Sigmoid colon (tissue), 7 donors: ENCODE measurements around the gene FUT1. TPM values are rescaled to one million over a fixed set of nuclear protein-coding genes. Genes with fewer than 3 reads are reported as not detected.
A peak's percentile ranks its signal among the peaks of the same experiment; 100 is the strongest.

Experiments used
- DNase-seq: peaks from one replicate; pipeline ENCODE4 v3.0.0-alpha.2; 2019
- H3K27ac ChIP-seq, 4 donors: fragments of 200-600 bp; sonication (generic); one replicate each; pipeline ENCODE4 v1.5.1; 2016 to 2019; ENCODE audit warnings: mild to moderate bottlenecking in 1 of 4
- H3K27me3 ChIP-seq, 3 donors: fragments of 200-600 bp; sonication (generic); one replicate each; pipeline ENCODE4 v1.5.1; 2019; ENCODE audit warnings: mild to moderate bottlenecking in 1 of 3
- H3K36me3 ChIP-seq, 4 donors: fragments of 200-600 bp; sonication (generic); one replicate each; pipeline ENCODE4 v1.5.1; 2016 to 2019
- H3K4me1 ChIP-seq, 4 donors: fragments of 200-600 bp; sonication (generic); one replicate each; pipeline ENCODE4 v1.5.1; 2017 to 2019
- H3K4me3 ChIP-seq, 4 donors: fragments of 200-600 bp; sonication (generic); one replicate each; pipeline ENCODE4 v1.5.1; 2017 to 2019; ENCODE audit warnings: mild to moderate bottlenecking in 2 of 4, moderate library complexity in 1 of 4
- H3K9me3 ChIP-seq, 4 donors: fragments of 200-600 bp in 3 of 4; sonication (generic) in 3 of 4; one replicate each; pipeline versions ENCODE4 v1.5.1 to v1.6.1; 2013 to 2019
- EP300 ChIP-seq, 4 donors: sonication (generic); formaldehyde crosslinking; IDR thresholded peaks; one replicate each; pipeline ENCODE4 v1.6.1; 2017; ENCODE audit warnings: antibody characterized with exemption in 4 of 4
- POLR2A ChIP-seq, 2 donors: fragments of 450-650 bp; IDR thresholded peaks; one replicate each; pipeline ENCODE4 v1.6.1; 2016; ENCODE audit warnings: antibody characterized with exemption in 2 of 2, mild to moderate bottlenecking in 2 of 2, moderate library complexity in 2 of 2
- POLR2AphosphoS5 ChIP-seq, 4 donors: sonication (generic); formaldehyde crosslinking; IDR thresholded peaks; one replicate each; pipeline ENCODE4 v1.6.1; 2017; ENCODE audit warnings: antibody characterized with exemption in 4 of 4
- WGBS, 2 donors: extraction: QIAGEN DNeasy Blood & Tissue Kit; methylation state at CpG; one replicate each; pipeline ENCODE4 v1.1.7; 2013; 5-methylcytosine and 5-hydroxymethylcytosine counted together
- intact Hi-C: fragments of 100-400 bp; cut with DNase I; formaldehyde crosslinking; loops from one replicate; pipeline ENCODE4 v1.15.1; 2023
- polyA plus RNA-seq, 3 donors: library from polyadenylated mRNA; stranded (reverse); fragments of 200-250 nt; gene quantifications; one replicate each; pipeline ENCODE4 v1.2.3, GENCODE V29; 2013
- total RNA-seq, 4 donors: library from RNA; depleted of rRNA; stranded (reverse); fragments of >200 nt; gene quantifications; one replicate each; pipeline ENCODE4 v1.1.0, GENCODE V29; 2016
- TF ChIP-seq, protein P1 (sequence below), 4 experiments: fragments of 450-650 bp in 3 of 4; fragments of 200-600 bp in 1 of 4; IDR thresholded peaks; one replicate each; pipeline ENCODE4 v1.5.1; 2016 to 2019; ENCODE audit warnings: antibody characterized with exemption in 4 of 4, mild to moderate bottlenecking in 3 of 4, moderate library complexity in 2 of 4
- donor health status: healthy with polysubstance abuse.
- donor health status: Bipolar disorder and iron deficiency.
- donor health status: healthy.

Gene FUT1
- total and polyA plus RNA-seq, 7 donors, result under 0.01 to 0.80 (median 0.49) TPM; not detected in 2

DNA sequence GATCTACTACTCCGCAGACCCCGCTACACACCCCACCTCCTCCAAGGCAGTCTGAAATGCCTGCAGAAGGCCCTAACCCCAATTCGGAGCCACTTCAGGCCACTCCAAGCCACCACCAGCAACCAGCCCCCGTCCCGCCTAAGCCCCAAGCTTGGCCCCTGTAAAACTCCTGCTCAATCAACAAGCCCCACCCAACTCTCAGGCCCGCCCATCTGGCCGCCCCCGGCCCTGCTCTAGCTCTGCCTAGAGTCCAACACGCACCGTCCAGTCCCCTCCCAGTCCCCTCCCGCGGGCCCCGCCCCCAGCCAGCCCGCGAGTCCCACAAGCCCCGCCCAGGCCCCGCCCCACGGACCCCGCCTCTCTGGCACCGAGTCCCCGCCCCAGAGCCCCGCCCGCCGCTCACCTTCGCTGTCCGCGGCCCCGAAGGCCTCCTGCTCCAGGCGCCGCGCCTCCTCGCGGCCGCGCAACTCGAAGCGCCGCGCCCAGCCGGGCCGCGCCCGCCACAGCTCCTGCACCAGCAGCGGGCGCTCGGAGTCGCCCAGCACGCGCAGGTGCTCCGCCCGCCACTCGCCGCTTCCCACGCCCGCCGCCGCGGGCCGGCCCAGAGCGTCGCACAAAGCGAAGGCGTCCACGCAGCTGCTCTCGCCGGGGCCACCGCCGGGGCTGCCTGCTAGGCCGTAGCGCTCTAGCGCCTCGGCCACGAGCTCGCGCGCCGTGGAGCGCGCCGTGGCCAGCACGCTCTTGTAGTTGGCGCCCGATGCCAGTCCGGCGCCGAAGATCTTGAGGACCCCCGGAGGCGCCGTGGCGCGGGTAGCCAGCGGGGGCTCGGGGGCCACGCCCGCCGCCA, 13.7 kb downstream of the FUT1 start:
- intact Hi-C loops, result loop anchor here (1.0 to 2.0 kb wide), 2 partner anchors 64 to 92 kb away; partner anchors contain the start of gene CA11
- DNase-seq, result peak; percentile 96
- H3K9me3 ChIP-seq, result no peaks in the 10 kb centered on the region
- no peaks in the 10 kb centered on the region for H3K36me3 ChIP-seq
- H3K4me3 ChIP-seq, result peak overlapping the region; percentile 33 to 63 (median 48)
- peak overlapping the region; percentile 41 to 77 (median 64) for H3K27ac ChIP-seq
- no peak for TF ChIP-seq EP300 (IDR thresholded peaks at IDR 0.05)
- TF ChIP-seq, protein P1, sequence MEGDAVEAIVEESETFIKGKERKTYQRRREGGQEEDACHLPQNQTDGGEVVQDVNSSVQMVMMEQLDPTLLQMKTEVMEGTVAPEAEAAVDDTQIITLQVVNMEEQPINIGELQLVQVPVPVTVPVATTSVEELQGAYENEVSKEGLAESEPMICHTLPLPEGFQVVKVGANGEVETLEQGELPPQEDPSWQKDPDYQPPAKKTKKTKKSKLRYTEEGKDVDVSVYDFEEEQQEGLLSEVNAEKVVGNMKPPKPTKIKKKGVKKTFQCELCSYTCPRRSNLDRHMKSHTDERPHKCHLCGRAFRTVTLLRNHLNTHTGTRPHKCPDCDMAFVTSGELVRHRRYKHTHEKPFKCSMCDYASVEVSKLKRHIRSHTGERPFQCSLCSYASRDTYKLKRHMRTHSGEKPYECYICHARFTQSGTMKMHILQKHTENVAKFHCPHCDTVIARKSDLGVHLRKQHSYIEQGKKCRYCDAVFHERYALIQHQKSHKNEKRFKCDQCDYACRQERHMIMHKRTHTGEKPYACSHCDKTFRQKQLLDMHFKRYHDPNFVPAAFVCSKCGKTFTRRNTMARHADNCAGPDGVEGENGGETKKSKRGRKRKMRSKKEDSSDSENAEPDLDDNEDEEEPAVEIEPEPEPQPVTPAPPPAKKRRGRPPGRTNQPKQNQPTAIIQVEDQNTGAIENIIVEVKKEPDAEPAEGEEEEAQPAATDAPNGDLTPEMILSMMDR (IDR thresholded peaks at IDR 0.05), result peak in 1 of 4 experiments; percentile 40
- TF ChIP-seq POLR2AphosphoS5 (IDR thresholded peaks at IDR 0.05), result no peak
- TF ChIP-seq POLR2A (IDR thresholded peaks at IDR 0.05), result no peak
- 2 to 4% methylated on average over 96 of the region's 96 CpGs for WGBS, 2 donors
- peaks cover 0 to 15% (median 8%) of the 10 kb centered on the region in 4 donors for H3K4me1 ChIP-seq
- peaks cover 0 to 19% (median 0%) of the 10 kb centered on the region in 3 donors for H3K27me3 ChIP-seq

DNA sequence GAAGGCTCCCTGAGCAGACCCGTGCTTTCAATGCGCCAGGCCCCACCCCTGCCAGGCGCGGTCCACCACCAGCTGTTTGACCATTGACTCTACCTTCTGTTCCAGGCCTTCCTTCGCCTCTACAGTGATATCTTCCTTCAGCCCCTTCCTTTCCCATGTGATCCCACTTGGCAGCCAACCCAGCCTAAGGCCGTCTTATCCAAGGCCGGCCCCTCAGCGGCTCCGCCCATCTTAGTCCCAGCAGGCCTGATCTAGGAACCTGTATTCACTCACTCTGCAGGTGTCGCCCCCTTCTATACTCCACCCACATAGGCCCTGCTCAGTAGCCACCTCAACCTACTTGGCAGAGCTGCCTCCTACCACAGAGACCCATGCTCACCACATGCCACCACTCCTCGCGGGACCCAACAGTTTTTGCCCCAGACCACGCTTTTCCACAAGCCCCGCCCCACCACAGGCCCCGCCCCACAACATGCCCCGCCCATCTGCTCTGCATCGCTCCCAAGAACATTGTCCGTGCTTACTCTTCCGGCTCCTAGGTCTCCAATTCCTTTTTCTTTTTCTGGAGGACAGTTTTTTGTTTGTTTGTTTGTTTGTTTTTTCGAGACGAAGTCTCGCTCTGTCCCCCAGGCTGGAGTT, 15.0 kb downstream of the FUT1 start:
- H3K27ac ChIP-seq, result no peak overlapping the region
- no peak overlapping the region for H3K4me3 ChIP-seq
- 66 to 77% methylated on average over 22 of the region's 22 CpGs for WGBS, 2 donors
- H3K9me3 ChIP-seq, result no peaks in the 10 kb centered on the region
- DNase-seq, result no peak
- TF ChIP-seq, protein P1 (IDR thresholded peaks at IDR 0.05), result no peak
- TF ChIP-seq POLR2AphosphoS5 (IDR thresholded peaks at IDR 0.05), result no peak
- no peak for TF ChIP-seq POLR2A (IDR thresholded peaks at IDR 0.05)
- TF ChIP-seq EP300 (IDR thresholded peaks at IDR 0.05), result no peak
- H3K27me3 ChIP-seq, result peaks cover 0 to 19% (median 0%) of the 10 kb centered on the region in 3 donors
- peaks cover 0 to 15% (median 8%) of the 10 kb centered on the region in 4 donors for H3K4me1 ChIP-seq
- no peaks in the 10 kb centered on the region for H3K36me3 ChIP-seq
- intact Hi-C loops, result no loop called here

DNA sequence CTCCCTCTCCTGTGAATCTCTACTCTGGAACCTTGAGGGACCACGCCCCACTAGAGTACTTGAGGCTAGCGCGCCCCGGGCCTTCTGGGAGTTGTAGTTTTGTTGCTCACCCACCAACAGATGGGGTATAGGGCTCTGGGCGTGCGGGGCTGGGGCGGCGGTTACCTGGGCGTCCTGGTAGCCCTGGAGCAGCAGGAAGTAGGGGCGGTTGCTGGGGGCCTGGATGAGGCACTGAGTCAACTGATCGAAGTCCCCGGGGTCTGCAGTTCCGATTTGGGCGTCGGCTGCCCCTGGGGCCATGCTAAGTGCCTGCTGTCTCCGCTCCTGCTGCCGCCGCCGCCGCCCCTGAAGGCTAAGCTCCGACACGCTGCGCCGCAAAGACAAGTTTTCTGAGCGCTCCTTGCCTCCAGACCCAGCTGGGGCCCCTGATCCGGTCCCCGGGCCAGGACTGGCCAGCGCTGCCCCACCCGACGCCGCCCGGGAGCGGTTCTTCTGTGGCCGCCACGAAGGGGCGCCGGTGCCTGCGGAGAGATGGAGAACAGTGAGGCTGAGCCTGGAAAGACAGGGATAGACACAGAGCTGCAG, 17.3 kb downstream of the FUT1 start:
- TF ChIP-seq POLR2A (IDR thresholded peaks at IDR 0.05), result no peak
- TF ChIP-seq, protein P1 (IDR thresholded peaks at IDR 0.05), result no peak
- no peak for TF ChIP-seq POLR2AphosphoS5 (IDR thresholded peaks at IDR 0.05)
- no peak for TF ChIP-seq EP300 (IDR thresholded peaks at IDR 0.05)
- Histone ChIP-seq H3K9me3 (no peaks in the 10 kb centered on the region), H3K36me3 (no peaks in the 10 kb centered on the region), H3K4me3 (peak overlapping the region in 1 of 4 donors; percentile 2), H3K27ac (no peak overlapping the region), H3K4me1 (peaks cover 0 to 15% (median 8%) of the 10 kb centered on the region in 4 donors), H3K27me3 (peaks cover 0 to 32% (median 0%) of the 10 kb centered on the region in 3 donors)
- intact Hi-C loops, result no loop called here
- WGBS, 2 donors, result 18 to 54% methylated on average over 38 of the region's 38 CpGs
- no peak for DNase-seq

DNA sequence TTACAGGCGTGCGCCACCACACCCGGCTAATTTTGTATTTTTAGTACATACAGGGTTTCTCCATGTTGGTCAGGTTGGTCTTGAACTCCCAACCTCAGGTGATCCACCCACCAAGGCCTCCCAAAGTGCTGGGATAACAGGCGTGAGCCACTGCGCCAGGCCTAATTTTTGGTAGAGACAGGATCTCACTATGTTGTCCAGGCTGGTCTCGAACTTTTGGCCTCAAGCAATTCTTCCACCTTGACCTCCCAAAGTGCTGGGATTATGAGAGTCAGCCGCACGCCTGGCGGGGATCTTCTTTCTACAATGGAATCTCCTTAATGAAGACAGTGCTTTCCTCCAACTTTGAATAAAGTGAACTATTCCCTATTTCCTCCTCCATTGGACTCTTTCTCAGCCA, 17.8 kb downstream of the FUT1 start:
- TF ChIP-seq EP300 (IDR thresholded peaks at IDR 0.05) (no peak), POLR2A (IDR thresholded peaks at IDR 0.05) (no peak), POLR2AphosphoS5 (IDR thresholded peaks at IDR 0.05) (no peak)
- TF ChIP-seq, protein P1 (IDR thresholded peaks at IDR 0.05), result no peak
- DNase-seq, result no peak
- Histone ChIP-seq H3K27me3 (peaks cover 0 to 33% (median 0%) of the 10 kb centered on the region in 3 donors), H3K4me3 (no peak overlapping the region), H3K4me1 (peaks cover 0 to 15% (median 7%) of the 10 kb centered on the region in 4 donors), H3K36me3 (no peaks in the 10 kb centered on the region), H3K9me3 (no peaks in the 10 kb centered on the region), H3K27ac (no peak overlapping the region)
- intact Hi-C loops, result no loop called here
- WGBS, 2 donors, result 94 to 95% methylated on average over 9 of the region's 9 CpGs
